Articular chondrocyte of knee joint (primary cell): ENCODE results near the gene ELSPBP1. TPM values are rescaled to one million over a fixed set of nuclear protein-coding genes. Genes with fewer than 3 reads are reported as not detected.

Experiments
- total RNA-seq: library from RNA; depleted of rRNA; stranded (reverse); fragments of >200 nt; gene quantifications from 2 replicates; pipeline ENCODE4 v1.2.3, GENCODE V29; 2012

ELSPBP1 gene
- not detected in 2 replicates for total RNA-seq

DNA sequence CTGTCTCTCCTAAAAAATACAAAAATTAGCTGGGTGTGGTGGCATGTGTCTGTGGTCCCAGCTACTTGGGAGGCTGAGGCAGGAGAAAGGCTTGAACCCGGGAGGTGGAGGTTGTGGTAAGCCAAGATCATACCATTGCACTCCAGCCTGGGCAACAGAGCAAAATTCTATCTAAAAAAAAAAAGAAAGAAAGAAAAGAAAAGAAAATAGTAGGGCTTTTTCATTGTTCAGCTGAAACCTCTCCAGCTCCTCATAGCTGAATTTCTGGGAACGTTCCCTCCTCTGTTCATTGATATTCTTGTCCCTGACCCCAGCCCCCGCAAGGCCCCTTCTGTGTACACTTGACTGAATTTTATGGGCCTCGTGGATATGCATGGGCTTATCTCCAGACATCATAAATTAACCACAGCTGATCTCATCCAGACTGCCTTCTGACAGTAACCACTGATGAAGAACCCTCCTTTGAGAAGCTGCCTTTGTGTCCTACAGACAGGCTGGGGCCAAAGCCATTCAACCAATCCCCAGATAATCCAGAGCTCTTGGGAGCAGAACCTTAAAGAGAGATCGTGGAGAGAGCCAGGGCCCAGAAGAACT is at the start of gene ELSPBP1:
Gene ELSPBP1, plus strand, starts transcription at position 424 of the 594 bp plus-strand sequence. CDS start 14,036 bp downstream, outside the sequence.

GRCh38 chr19:47992070-47992469 is 2.4 kb upstream of the ELSPBP1 start, which contains the start of gene BSPH1:
TSS of gene BSPH1 (minus strand) at chr19:47992170. CDS start at chr19:47992081, 89 bp downstream.

GRCh38 chr19:48043675-48044258 is 49.3 kb downstream of the ELSPBP1 start, which contains the start of gene CABP5:
TSS of gene CABP5 (minus strand) at chr19:48044079. CDS start at chr19:48043922, 157 bp downstream.

Other genes starting within 250 kb of the ELSPBP1 start
- 90.3 and 109 TPM in 2 replicates for gene NOP53, start 249.1 kb upstream of the ELSPBP1 start, total RNA-seq
- gene SELENOW, start 215.9 kb upstream of the ELSPBP1 start, total RNA-seq = 143 and 166 TPM in 2 replicates
- not detected in 2 replicates for gene TPRX1, start 190.1 kb upstream of the ELSPBP1 start, total RNA-seq
- gene CRX, start 172.7 kb upstream of the ELSPBP1 start, total RNA-seq = not detected in 2 replicates
- gene TPRX2, start 135.4 kb upstream of the ELSPBP1 start, total RNA-seq = not detected in 2 replicates
- not detected in 2 replicates for gene SULT2A1, start 108.3 kb upstream of the ELSPBP1 start, total RNA-seq
- gene BSPH1, start 2.5 kb upstream of the ELSPBP1 start, total RNA-seq = not detected in 2 replicates
- gene CABP5, start 49.4 kb downstream of the ELSPBP1 start, total RNA-seq = not detected in 2 replicates
- 5.6 and 15.2 TPM in 2 replicates for gene PLA2G4C, start 116.2 kb downstream of the ELSPBP1 start, total RNA-seq
- 10.1 and 10.8 TPM in 2 replicates for gene LIG1, start 175.7 kb downstream of the ELSPBP1 start, total RNA-seq
- gene ZSWIM9, start 176.0 kb downstream of the ELSPBP1 start, total RNA-seq = 1.4 and 1.7 TPM in 2 replicates